ENCODE data around the gene DENND2A. TPM values are rescaled to one million over a fixed set of nuclear protein-coding genes. Genes with fewer than 3 reads are reported as not detected.
A peak's percentile ranks its signal among the peaks of the same experiment; 100 is the strongest.

The DENND2A gene
- total and polyA plus RNA-seq, 11 donors, result 4.6 to 17.9 (median 10.0) TPM

DNA sequence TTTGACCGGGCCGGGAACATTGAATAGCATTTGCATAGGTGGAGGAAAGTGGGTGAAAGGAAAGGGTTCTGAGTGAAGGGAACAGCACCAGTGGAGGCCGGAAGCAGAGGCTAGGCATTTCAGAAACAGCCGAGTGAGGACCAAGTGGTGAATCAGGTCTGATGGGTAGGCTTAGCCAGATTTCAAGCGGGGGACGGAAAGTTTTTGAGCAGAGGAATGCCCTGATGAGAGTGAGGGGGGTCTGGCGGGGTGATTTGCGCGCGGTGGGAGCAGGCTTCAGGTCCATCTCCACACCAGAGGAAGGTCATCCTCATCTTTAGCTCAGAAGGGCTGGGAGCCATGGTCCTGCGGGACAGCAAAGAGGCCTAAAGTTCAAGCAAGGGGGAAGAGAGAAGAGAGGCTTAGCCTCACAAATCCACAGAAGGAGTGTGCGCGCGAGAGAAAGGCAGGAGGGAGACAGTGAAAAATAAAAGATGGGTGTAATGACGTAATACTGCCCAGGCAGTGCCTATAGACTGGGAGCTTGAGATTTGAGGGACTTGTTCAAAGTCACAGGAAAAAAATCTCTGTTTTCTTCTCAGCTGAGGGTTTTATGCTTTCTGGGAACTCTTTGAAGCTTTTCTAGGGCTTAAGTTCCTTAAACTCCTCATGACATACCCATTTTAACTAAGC, 1.0 kb upstream of the DENND2A start:
- H3K4me1 ChIP-seq, result peaks cover 0 to 50% (median 28%) of the 10 kb centered on the region in 12 donors
- WGBS, 4 donors, result 51 to 57% (median 53%) methylated on average over 15 of the region's 15 CpGs
- TF ChIP-seq, protein P1, sequence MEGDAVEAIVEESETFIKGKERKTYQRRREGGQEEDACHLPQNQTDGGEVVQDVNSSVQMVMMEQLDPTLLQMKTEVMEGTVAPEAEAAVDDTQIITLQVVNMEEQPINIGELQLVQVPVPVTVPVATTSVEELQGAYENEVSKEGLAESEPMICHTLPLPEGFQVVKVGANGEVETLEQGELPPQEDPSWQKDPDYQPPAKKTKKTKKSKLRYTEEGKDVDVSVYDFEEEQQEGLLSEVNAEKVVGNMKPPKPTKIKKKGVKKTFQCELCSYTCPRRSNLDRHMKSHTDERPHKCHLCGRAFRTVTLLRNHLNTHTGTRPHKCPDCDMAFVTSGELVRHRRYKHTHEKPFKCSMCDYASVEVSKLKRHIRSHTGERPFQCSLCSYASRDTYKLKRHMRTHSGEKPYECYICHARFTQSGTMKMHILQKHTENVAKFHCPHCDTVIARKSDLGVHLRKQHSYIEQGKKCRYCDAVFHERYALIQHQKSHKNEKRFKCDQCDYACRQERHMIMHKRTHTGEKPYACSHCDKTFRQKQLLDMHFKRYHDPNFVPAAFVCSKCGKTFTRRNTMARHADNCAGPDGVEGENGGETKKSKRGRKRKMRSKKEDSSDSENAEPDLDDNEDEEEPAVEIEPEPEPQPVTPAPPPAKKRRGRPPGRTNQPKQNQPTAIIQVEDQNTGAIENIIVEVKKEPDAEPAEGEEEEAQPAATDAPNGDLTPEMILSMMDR (IDR thresholded peaks at IDR 0.05), result no peak
- TF ChIP-seq POLR2A (IDR thresholded peaks at IDR 0.05), result no peak
- intact Hi-C loops (cut with DNase I), result loop anchor here in 3 of 10 donors (2.0 to 10.0 kb wide), 3 partner anchors 31 to 47 kb away; no protein-coding TSS in a partner anchor
- no peaks in the 10 kb centered on the region for H3K36me3 ChIP-seq
- H3K4me3 ChIP-seq, result peak overlapping the region in 9 of 12 donors; percentile 64 to 87 (median 71)
- peak overlapping the region; percentile 86 to 98 (median 97) for H3K27ac ChIP-seq
- peaks cover 0 to 29% (median 0%) of the 10 kb centered on the region in 9 donors for H3K27me3 ChIP-seq
- ATAC-seq (no peak), DNase-seq (no peak)
- H3K9me3 ChIP-seq, result no peaks in the 10 kb centered on the region

DNA sequence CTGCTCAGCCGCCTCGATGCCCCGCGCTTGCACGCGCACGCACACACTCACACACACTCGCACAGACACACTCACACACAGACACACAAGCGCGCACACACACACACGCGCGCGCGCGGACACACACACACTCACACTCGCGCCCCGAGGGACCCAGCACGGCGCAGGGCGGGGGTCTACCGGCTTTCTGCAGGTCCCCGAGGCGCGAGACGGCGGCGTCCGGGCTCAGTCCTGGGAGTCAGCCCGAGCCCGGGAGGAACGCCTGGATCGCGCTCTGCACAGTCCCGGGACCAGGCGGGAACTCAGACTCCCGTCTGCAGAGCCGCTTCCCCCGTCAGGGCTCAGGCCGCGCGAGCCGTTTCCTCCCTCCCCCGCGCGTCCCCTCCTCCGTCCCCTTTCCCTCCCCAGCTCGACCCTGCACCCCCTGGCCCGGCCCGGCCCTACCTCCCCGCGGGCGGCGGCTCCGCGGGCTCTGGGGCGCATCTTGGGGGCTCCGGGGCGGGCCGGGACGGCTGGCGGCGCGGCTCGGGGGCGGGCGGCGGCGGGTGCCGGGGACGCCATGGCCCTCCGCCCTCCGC, 464 bp downstream of the DENND2A start:
- WGBS, 4 donors, result 0 to 1% (median 0%) methylated on average over 3 to 74 of the region's 74 CpGs
- Histone ChIP-seq H3K9me3 (no peaks in the 10 kb centered on the region), H3K4me3 (peak overlapping the region; percentile 42 to 87 (median 71)), H3K4me1 (peaks cover 0 to 65% (median 42%) of the 10 kb centered on the region in 12 donors), H3K27ac (peak overlapping the region; percentile 81 to 98 (median 96)), H3K27me3 (peaks cover 0 to 29% (median 0%) of the 10 kb centered on the region in 9 donors), H3K36me3 (no peaks in the 10 kb centered on the region)
- ATAC-seq (peak in 3 of 4 donors; percentile 25 to 49 (median 47)), DNase-seq (peak; percentile 62 to 78 (median 66))
- intact Hi-C loops (cut with DNase I), result loop anchor here in 4 of 10 donors (1.0 to 10.0 kb wide), 4 partner anchors 29 to 45 kb away; no protein-coding TSS in a partner anchor
- TF ChIP-seq, protein P1 (IDR thresholded peaks at IDR 0.05), result no peak
- no peak for TF ChIP-seq POLR2A (IDR thresholded peaks at IDR 0.05)

DNA sequence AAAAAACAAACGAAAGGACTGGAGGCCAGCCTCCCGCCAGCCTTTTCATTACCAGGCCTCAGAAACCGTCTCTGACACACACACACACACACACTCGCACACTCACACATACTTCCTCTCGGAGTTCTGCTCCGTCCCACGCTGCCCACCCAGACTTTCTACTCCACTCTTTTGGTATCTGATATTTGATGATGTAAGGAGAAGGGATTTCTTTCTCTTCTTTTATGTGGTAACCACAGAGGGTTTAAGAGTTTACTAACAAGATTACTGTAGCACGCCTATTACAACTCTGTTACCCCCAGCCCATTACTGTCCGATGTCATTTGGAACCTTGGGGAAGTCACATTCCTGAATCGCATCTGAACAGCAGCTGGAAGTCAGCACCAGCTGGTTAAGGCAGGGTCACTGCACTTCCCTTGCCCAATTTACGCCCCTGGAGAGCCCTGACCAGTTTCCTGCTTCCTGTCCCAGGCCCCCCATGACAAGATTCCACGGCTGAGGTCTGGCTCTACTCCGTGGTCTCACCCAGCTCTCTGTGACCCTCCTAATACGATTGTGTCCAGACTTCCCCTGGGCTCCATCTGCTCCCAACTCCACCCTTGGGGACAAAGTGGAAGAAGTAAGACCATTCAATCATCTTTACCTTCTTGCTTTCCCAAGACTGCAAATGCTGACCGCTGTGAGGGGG, 1.1 kb downstream of the DENND2A start:
- H3K4me1 ChIP-seq, result peaks cover 3 to 71% (median 48%) of the 10 kb centered on the region in 12 donors
- intact Hi-C loops (cut with DNase I), result loop anchor here in 7 of 10 donors (1.0 to 10.0 kb wide), 7 partner anchors 29 to 45 kb away; no protein-coding TSS in a partner anchor
- H3K36me3 ChIP-seq, result no peaks in the 10 kb centered on the region
- H3K9me3 ChIP-seq, result no peaks in the 10 kb centered on the region
- TF ChIP-seq, protein P1 (IDR thresholded peaks at IDR 0.05), result no peak
- TF ChIP-seq POLR2A (IDR thresholded peaks at IDR 0.05), result no peak
- 26 to 31% (median 28%) methylated on average over 14 to 15 of the region's 15 CpGs for WGBS, 4 donors
- H3K27ac ChIP-seq, result peak overlapping the region; percentile 81 to 98 (median 96)
- H3K4me3 ChIP-seq, result peak overlapping the region; percentile 42 to 87 (median 71)
- ATAC-seq, result peak; percentile 32 to 56 (median 46)
- peaks cover 0 to 29% (median 0%) of the 10 kb centered on the region in 9 donors for H3K27me3 ChIP-seq
- DNase-seq, result peak; percentile 66 to 78 (median 70)
